H1 (cell line): Measurements from ENCODE around the gene ARL11. TPM values are rescaled to one million over a fixed set of nuclear protein-coding genes. Genes with fewer than 3 reads are reported as not detected.

Experiments used
- JUN ChIP-seq: IDR thresholded peaks from 2 replicates; pipeline ENCODE4 v1.6.1; 2011; ENCODE audit warnings: low read depth, mild to moderate bottlenecking, improper control_type of control experiment, low read length
- KDM5A ChIP-seq: fragments of 200-600 bp; IDR thresholded peaks from 2 replicates; pipeline ENCODE4 v1.7.1; 2012; ENCODE audit warnings: mild to moderate bottlenecking, low read length, inconsistent platforms, mixed read lengths
- POLR2AphosphoS5 ChIP-seq: IDR thresholded peaks from 2 replicates; pipeline ENCODE4 v1.6.1; 2011; ENCODE audit warnings: low read depth, low read length
- RXRA ChIP-seq: IDR thresholded peaks from 2 replicates; pipeline ENCODE4 v1.6.1; 2011; ENCODE audit warnings: low read depth, mild to moderate bottlenecking, low read length, moderate library complexity; ENCODE audit not compliant: insufficient read depth
- polyA plus RNA-seq, 7 experiments: library from polyadenylated mRNA; depleted of rRNA in 3 of 7; stranded (reverse) in 5 of 7; unstranded in 2 of 7; fragments of >200 nt in 5 of 7; fragments of 200-250 nt in 2 of 7; gene quantifications; 1 replicate in 5 of 7; 2 replicates in 1 of 7; 4 replicates in 1 of 7; pipeline versions ENCODE4 v1.2.1 to v1.2.3, GENCODE V29; 2011 to 2013; ENCODE audit warnings: missing spikeins in 2 of 7, mixed read lengths in 2 of 7
- total RNA-seq: library from RNA; stranded (reverse); fragmentation: NEBNext Ultra II Directional; extraction: Animal tissue kit (Norgen Biotek cat#: 25700); gene quantifications from 2 replicates; pipeline ENCODE4 v1.2.1, GENCODE V29; 2021
- TF ChIP-seq, protein P1 (sequence below): IDR thresholded peaks from 2 replicates; pipeline ENCODE4 v1.6.1; 2011; ENCODE audit warnings: low read depth, mild to moderate bottlenecking, low read length; ENCODE audit not compliant: insufficient read depth

Gene ARL11
- total and polyA plus RNA-seq, 2 of the 8 experiments (the other 6 are each of a cell fraction or from before 2014, with no cell fraction given) = 0.45 to 0.52 TPM

DNA sequence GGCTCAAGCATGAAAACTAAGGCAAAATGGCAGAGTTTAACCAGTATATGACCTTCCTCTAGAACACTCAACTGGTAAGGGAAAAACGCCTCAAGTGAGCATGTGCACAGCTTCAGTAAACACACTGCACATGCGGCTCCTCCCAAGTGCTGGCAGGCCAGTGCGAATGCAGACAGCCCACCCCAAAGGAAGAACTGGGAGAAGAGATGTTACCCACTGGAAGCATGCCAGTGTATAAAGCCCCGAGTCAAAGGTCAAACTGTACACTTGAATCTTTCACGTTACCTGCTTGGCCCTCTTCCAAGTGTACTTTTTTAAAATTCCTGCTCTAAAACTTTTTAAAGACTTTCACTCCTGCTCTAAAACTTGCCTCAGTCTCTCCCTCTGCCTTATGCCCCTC, 23.7 kb upstream of the ARL11 start (continued):
- no peak for TF ChIP-seq POLR2AphosphoS5
- TF ChIP-seq, protein P1, sequence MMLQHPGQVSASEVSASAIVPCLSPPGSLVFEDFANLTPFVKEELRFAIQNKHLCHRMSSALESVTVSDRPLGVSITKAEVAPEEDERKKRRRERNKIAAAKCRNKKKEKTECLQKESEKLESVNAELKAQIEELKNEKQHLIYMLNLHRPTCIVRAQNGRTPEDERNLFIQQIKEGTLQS = no peak
- TF ChIP-seq JUN = no peak
- TF ChIP-seq KDM5A = no peak
- TF ChIP-seq RXRA = no peak
